GM21515 (cell line): Measurements from ENCODE around the gene RAB3IL1.

Experiments used
- ATAC-seq: cut with Tn5 transposase; IDR thresholded peaks from one replicate; pipeline ENCODE4 v1.9.1; 2021; ENCODE audit not compliant: unreplicated experiment

The RAB3IL1 gene

DNA sequence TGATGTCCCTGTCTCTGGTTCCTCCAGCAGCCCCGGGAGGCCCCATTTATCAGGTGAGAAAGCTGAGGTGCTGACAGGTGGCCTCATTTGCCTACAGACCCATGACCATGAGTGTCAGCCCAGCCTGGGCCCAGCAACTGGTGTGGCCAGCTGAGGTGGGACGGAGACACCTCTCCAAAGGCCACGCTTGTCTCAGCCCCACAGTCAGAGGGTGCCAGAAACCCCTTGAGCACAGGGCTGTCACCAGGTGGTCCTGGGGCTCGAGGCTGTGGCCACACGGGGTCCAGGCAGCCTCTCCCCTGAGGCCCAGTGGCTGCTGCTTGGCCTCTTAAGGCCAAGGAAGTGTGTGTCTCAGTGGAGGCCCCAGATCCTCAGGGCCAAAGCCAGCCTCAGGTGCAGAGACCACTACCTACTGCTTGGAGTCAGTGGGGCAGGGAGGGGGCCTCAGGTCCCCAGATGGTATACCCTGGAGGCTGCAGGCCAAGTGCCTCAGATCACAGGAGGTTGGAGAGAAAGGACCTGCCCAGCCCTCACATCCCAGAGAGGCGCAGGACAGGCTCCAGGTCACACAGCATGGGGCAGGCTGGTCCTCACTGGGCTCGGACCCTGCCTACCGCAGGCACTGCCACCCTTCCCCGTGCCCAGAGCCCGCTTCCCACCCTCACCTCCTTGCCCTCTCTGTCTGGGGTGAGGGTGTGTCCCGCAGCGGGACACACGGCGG, 11.4 kb downstream of the RAB3IL1 start:
- no peak for ATAC-seq

DNA sequence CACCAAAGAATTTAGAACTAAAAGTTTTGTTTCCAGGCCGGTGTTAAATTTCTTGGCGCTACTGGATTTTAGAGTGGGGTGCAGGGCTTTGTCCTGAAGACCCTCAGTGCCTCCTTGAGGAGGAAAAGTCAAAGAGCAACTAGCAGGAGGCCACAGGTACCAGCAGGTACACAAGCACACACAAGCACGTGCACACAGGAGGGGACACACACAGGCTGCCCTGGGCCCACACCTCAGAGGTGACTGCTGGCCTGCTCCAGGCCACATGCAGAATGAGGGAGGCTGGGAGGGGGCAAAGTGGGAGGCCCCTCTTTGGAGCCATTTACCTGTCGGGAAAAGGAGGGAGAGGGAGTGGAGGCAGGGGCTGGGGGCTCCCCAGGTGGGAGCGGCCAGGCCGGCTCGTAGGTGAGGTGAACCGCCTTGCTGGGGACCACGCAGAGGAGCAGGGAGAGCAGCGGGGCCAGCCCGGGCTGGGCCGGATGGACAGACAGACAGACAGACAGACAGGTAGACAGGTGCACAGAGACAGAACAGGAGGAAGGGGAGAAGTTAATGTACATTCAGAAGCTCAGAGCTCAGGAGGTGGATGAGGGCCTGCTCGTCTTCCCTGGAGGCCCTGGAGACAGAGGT, 12.2 kb downstream of the RAB3IL1 start:
- ATAC-seq: no peak

DNA sequence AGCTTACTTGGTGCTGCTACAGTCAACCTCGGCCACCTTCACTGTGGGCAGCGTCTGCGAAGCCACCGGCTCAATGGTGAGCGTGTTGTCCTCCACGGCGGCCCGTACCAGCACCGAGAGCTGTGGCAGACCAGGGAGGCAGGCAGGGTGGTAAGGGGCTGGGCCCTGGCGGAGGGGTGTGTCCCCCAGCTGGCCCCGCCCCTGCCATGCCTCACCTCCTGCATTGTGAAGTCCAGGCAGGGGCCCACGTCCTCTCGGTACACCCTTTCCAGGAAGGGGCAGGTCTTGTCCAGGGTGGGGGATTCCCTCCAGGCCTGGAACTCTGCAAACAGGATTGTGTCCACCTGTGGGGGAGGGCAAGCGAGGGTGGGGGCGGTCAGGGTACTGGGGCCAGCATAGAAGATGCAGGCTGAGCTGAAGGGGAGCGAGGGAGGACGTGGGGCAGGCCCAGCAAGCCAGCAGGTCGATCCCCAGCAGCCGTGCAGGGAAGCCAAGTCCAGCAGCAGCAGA, 12.8 kb downstream of the RAB3IL1 start:
- no peak for ATAC-seq

DNA sequence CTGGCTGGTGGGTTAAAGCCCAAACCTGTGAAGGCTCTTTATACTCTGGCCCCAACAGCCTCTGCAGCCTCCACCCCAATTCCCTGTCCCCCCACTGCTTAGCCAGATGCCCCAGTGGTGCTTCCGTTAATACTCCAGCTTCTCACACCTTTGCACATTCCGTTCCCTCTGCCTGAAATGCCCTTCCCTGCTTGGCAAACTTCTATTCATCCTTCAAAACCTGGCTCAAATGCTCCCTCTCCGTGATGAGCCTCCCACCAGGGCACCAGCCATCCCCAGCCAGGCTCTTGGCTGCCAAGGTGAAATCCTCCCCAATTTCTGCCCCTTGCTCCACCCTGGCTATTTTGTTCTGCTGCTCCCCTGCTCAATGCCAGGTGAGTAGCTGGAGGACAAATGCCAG, 13.5 kb downstream of the RAB3IL1 start:
- no peak for ATAC-seq

DNA sequence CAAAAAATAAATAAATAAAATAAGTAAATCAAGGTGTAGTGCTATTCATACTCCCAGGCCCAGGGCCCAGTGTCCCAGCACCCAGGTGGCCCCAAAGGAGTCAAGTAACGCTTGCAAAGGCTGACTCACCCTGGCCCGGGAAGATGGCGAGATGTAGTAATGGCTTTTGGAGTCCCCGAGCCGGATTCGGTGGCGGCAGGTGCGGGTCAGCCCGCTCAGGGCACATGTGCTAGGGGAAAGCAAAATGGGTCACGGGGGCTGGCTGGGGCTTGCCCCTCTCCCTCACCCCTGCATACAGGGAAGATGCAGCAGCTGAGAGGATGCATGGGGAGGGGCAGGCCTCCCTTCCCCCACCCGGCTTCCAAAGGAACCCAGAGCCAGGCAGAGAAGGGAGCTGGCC, 15.1 kb downstream of the RAB3IL1 start:
- ATAC-seq: no peak

DNA sequence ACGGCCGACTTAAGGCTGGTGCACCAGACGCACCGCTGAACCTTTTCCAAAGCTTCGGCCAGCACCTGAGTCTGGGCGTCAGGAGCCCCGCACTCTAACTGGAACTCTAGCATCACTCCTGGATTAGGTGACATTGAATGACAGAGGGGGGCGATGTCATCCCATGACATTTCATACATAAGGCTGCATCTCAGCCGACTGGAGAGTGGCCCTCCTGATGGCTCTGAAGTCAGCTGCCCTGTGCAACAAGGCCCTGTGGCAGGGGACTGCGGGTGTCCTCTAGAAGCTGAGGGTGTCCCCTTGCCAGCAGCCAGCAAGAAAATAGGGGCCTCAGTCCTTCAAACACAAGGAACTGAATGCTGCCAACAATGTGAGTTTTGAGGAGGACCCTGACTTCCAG, 16.0 kb downstream of the RAB3IL1 start:
- ATAC-seq: no peak

DNA sequence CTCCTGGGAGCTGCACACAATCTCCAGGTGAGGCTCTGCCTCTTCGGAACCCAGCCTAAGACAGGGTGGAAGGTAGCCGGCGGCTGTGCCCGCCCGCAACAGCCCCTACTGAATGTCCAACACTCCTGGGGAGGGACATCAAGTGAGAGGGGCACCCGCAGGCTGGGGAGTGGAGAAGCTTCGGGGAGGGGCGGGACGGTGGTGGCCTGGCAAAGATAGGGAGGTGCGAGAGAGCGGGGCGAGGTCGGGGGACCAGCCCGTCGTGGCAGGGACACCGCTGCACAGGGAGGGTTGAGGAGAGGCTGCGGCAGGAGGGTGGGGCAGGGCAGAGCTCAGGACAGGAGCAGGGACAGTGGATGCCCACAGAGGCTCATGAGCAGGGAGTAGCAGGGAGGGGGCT, 17.1 kb downstream of the RAB3IL1 start:
- ATAC-seq: no peak

DNA sequence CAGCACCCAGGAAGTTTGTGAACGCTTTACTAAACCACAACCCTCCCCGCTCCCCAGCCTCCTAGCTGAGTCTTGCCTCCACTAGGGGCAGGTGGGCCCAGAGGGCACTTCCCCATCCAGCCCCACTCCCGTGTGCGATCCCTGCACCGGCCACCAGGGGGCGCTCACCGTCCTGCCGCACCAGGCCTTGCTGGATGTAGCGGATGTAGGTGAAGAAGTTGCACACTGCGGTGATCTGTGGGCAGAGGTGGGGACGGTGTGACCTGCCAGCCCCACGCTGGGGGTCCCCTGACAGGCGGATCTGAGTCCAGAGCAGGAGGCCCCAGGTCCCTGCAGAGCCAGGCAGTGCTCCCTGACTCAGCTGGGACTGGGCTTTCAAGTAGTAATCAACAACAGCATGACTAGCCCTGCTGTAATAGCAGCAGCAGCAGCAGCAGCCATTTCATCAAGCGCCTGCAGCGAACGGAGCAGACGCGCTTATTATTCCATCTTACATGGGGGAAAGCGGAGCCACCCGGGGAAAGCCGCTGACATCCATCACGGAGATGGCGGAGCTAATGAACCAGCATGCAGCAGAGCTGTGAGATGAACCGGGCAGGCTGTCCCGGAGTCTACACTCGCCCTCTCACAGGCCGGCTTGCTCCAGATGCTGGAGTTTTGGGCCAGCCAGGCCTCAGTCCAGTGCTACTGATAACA, 18.1 kb downstream of the RAB3IL1 start:
- ATAC-seq: no peak

DNA sequence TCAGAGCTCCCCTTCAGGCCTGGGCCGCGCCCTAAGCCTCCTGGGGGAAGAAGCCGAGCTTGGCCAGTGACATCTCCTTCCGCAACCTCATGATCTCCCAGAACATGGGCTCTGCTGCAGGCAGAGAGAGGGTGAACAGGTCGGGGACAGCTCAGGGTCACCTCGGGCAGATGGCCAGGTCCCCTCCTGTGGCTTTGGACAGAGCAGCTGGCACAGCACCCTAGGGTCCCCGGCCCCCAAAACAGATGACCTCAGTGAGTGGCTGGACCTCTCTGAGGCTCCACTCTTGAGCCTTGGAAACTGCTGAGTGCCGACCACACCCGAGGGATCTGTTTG, 19.2 kb downstream of the RAB3IL1 start:
- ATAC-seq: no peak

DNA sequence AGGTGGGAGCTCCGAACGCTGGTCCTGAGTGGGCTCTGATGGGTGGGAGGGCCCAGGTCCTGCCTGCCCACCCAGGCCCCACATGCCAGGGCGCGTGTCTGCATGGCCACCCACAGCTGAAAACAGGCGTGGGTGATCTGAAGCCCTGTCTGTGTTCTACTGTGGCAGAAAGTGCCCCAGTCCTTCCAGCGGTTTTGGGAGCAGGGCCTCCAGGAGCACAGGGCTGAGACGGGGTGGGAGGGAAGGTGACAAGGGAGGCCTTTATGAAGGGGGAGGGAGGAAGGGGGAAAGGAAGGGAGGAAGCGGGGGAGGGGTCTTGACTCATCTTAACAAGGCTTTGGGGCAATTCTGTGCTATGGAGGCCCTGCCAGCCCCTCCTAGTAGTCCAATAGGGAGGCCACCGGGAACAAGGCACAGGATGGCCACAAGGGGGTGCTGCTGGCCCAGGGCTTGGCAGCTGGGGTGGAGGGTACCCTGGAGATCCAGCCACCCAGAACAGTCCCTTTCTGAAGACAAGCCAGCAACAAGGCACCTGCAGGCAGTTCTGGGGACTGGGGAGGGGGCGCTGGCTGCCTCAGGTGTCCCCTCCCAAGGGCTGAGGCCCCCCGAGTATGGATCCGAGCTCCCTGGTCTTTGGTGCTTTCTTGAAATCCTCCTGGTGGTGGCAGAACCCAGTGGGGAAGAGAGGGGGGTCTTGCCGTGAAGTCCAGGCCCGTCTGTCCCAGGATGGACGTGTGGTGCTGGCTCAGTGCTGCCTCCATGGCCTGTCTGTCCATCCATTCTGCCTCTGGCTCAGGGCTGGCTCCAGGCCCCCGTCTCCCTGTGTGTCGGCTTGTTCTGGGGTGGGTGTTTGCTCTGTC, 19.7 kb downstream of the RAB3IL1 start:
- no peak for ATAC-seq

DNA sequence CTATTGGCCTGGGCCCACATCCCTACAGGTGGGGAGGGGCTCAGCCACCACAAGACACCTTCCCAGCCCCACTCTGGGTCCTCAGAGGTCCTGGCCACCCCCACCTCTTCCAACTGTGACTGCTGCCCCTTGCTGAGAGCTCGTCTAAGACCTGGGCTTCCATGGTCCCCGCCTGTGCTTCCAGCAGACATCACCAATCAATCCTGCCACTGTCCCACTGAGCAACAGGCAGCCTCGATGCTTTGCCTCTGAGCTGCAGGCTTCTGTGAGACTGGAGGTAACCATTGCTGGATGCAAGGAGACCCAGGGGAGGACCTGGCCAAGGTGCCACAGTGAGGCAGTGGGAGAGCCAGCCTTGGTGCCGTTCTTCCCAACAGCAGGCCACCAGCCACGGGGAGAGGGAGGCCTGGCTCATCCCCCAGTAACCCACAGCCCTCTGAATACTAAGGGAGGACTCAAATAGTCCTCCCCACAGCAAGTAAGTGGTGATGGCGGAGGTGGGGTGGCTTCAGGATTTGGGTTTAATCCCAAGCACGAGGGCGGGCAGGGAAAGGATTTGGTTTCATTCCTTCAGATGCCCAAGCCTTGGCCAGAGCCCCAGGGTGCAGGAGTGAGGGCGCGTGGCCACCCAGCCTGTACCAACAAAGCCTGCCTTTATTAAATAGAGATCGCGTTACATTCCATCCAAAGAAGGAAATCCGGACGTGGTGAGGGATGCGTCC, 20.5 kb downstream of the RAB3IL1 start:
- ATAC-seq: no peak

DNA sequence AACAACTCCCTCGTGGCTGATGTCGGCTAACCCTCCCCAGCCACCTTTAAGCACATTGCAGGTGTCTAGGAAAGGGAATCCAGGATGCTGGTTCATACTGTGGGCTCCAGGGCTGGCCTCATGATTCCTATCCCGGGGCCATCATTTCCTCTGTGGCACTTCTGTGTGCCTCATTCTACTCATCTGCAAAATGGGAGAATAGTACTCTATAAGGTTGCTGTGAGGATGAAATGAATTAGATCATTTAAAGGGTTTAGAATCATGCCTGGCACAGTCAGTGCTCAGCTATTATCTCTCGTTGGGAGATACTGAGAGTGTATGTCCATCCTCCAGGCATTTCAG, 21.7 kb downstream of the RAB3IL1 start:
- no peak for ATAC-seq

DNA sequence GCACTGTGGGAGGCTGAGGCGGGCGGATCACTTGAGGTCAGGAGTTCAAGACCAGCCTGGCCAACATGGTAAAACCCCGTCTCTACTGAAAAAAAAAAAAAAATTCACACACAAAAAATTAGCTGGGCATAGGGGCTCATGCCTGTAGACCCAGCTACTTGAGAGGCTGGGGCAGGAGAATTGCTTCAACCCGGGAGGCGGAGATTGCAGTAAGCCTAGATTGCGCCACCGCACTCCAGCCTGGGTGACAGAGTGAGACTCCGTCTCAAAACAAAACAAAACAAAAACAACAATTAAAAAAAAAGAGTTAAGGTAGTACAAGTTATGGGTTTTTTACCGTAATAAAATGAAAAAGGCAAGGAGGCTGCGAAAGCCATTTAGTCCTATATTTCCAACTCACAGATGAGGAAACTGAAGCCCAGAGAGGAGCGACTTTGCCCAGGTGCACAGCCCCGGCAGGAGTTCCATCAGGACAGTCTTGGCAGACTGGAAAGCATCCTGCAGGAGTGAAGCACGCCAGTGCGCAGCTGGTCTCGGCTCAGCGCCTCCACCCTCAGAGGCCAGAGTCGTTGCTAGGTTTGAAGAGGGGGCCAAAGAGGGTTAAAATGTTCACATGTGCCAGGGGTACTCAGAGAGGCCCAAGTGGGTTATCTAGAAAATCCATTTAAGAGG, 22.2 kb downstream of the RAB3IL1 start:
- ATAC-seq: no peak

DNA sequence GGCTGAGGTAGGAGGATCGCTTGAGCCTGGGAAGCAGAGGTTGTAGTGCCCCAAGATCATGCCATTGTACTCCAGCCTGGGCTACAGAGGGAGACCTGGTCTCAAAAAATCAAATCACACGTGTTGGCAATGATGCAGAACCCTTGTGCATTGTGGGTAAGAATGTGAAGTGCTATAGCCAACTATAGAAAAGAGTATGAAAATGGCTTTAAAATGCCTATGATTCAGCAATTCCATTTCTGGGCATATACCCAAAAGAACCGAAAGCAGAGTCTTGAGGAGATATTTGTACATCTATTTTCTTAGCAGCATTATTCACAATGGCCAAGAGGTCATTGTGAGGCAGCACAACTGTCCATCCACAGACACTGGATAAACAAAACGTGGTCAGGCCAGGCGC, 23.4 kb downstream of the RAB3IL1 start:
- ATAC-seq: no peak

DNA sequence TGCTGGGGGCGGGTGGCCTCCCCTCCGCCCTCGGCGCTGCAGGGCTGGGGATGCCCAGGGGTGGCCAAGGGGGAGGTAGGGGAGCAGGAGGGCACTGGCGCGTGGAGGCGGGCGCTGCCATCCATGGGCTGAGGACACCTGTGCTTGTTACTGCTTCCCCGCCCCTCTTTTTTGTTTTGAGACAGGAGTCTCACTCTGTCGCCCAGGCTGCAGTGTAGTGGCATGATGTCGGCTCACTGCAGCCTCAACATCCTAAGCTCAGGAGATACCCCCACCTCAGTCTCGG, 25.3 kb downstream of the RAB3IL1 start:
- no peak for ATAC-seq

DNA sequence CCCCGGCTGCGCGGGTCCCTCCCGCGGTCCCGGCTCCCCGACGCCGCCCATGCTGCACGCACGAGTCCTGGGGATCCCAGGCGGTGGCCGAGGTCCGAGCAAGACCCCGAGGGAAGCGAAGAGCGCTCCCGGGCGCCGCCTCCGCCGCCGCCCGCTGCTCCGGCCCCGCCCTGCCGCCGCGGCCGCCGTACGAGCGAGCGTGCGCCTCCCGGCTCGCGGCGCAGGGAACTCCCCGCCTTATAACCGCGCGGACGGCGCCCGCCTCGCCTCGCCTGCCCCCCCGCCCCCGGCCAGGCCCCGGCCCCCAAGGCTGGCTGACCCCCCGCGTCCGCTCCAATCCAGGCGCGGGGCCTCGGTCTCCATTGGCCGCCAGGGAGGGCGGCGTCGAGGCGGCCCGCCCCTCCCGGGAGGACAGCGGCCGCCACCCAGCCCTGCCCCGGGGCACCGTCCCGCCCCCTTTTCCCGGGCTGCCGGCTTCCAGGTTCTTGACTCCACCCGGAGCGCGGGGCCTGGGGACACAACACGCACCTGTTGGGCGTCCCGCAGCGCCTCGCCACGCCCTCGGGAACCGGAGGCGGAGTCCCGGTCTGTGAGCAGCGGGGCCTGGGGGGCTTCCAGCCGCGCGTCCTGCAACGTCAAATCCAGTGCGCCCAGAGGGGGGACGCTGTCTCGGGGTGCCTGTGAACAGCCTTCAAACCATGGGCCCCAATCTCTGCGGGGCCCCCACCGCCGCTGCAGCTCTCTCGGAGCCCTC, 25.9 kb downstream of the RAB3IL1 start, which contains the start of gene FADS3:
FADS3 (minus strand) TSS at position 215 of the 754 bp plus-strand sequence; CDS start at position 51, 164 bp downstream.
- ATAC-seq: peak; percentile 68

DNA sequence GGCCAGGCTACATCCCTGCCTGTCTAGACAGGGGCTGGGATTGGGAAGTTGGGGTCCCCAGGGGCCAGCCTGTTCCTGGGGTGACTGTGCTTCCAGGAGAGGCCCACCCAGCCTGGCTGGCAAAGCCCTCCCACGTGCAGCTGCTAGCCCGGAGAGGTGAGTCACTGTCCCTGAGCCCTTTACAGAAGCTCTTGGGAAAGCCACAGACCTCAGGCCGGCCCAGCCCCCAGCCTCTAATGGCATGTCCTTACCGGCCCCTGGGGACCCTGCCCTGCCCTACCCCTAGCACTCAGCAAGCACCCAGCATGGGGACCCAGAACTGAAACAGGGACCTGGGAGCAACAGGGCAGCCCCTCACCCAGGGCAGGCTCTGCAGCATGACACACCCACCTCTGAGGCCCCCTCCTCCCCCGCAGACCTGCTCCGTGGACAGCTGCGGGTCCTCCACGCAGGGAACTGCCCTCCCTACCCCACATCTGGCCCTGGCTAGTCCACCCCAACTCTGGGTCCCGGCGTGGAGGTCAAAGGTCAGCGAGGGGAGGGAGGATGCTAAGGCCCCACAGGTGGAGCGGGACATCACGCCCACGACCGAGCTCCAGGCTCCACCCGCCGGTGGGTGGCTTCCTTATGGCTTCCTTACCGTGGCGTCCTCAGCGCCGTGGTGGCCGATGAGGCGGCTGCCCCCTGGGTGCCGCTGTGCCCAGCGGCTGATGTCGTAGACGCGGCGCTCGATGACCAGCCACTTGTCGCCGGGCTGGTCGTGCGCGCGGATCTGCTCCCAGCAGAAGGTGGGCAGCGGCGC, 26.6 kb downstream of the RAB3IL1 start:
- peak; percentile 8 for ATAC-seq

DNA sequence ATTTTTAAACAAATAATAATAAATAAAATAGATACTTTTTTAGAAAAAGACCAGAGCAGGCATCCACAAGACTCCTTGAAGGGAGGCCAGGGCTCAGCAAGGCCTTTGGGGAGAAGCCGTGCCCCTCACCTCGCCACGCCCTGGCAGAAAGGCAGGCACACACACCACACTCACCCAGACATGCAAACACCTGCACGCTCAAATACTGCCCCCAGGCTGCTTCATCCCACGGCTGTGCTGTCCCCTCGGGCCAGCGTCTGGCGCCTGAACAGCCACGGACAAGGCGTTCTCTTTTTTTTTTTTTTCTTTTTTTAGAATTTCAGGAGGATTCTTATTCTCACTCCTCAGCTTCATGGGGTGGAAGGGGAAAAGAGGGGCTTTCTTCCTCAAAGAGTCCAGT, 27.5 kb downstream of the RAB3IL1 start:
- ATAC-seq: no peak

DNA sequence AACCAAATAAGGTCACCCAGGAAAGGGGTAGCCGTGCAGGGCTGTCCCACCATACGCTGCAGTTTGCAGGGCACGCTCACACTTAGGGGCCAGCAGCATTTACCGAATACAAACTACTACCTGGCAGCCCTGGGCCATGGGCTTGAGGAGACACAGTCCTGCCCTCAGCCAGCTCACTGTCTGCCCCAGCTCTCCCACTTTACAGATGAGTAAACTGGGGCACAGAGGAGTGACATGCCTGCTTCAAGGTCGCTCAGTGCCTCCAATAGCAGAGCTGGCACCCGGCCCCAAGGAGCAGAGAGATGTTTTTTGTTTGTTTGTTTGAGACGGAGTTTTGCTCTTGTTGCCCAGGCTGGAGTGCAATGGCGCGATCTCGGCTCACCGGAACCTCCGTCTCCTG, 28.8 kb downstream of the RAB3IL1 start:
- no peak for ATAC-seq
